Measurements from ENCODE around the gene CLEC2L.

Gene CLEC2L

DNA sequence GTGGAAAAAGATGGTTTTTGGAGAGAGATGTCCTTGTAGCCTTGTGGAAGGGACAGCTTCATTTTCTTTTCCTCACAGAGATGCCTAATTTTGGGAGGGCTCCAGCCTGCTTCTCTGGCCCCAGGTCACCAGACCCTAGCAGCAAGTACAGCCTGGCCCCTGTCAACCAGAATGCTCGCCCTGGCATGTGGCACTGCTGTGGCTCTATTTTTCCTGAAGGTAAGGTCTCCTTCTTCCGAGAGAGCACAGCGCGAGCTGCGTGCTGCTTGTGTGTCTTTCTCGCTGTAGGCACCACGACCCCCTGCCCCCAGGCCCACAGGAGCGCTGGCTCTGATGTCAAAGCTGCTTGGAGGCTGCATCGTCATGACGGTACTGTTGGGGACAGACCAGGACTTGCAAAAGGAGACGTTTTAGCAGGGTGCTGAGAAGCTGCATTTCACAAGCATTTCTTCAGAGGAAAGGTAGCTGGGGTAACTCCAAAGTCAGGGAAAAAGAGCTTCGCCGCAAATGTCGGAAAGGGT is 58.7 kb downstream of the CLEC2L start:
- no peaks in the 10 kb centered on the region for H3K9me3 ChIP-seq (ENCODE audit: control extremely low read depth in 1 of 5, control insufficient read depth in 4 of 5, insufficient read depth in 2 of 5, low read depth in 1 of 5, low read length in 4 of 5)
- CTCF ChIA-PET: interaction anchor here (1.0 kb wide), 1 partner anchor 13 kb away, joined by 3 read pairs; no protein-coding TSS in a partner anchor
- DNase-seq: no peak
- WGBS (ENCODE audit: insufficient coverage): 94% methylated on average over 14 of the region's 14 CpGs
- no peak overlapping the region for H3K27ac ChIP-seq (ENCODE audit: insufficient read depth in 1 of 2, low read depth in 1 of 2, low read length in 2 of 2, poor library complexity in 1 of 2, severe bottlenecking in 2 of 2)
- no peaks in the 10 kb centered on the region for H3K27me3 ChIP-seq (replicated peaks in 2 of 5; ENCODE audit: control insufficient read depth in 4 of 5, insufficient read depth in 5 of 5, low read length in 4 of 5)
- H3K36me3 ChIP-seq (ENCODE audit: control insufficient read depth in 4 of 4, insufficient read depth in 4 of 4, low read length in 3 of 4): peaks cover 11 to 74% (median 29%) of the 10 kb centered on the region in 4 experiments
- no peak overlapping the region for H3K4me3 ChIP-seq (ENCODE audit: control insufficient read depth in 1 of 7, extremely low read depth in 1 of 7, insufficient read depth in 4 of 7, low read depth in 2 of 7, low read length in 6 of 7)
- peaks cover 4 to 51% (median 11%) of the 10 kb centered on the region in 4 experiments for H3K4me1 ChIP-seq (ENCODE audit: control extremely low read depth in 1 of 4, control insufficient read depth in 4 of 4, insufficient read depth in 4 of 4, low read length in 3 of 4)
- POLR2A ChIA-PET: no interaction called here

DNA sequence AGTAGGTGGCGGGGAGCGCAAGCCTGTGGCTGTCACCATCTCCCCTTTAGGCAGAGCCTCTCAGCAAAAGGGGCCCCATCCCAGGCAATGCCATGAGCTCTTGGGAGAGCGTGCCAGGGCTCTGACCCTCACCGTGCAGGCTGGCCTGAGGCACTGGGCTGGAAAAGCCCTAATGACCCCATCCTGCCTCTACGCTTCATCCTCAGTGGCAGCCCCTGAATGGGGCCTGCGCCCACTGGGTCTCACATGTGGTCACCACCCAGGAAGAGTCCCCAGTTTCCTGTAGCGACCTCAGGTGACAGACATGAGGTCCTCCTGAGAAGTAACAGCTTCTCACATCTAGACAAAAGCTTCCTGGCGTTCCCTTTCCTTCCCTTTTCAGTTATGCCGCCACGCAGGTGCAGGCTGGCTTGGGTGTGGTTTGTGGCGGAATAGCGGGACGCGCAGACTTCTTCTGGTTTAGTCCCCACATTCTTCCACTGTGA is 59.2 kb downstream of the CLEC2L start:
- H3K27me3 ChIP-seq (replicated peaks in 2 of 5; ENCODE audit: control insufficient read depth in 4 of 5, insufficient read depth in 5 of 5, low read length in 4 of 5): no peaks in the 10 kb centered on the region
- DNase-seq: no peak
- no peaks in the 10 kb centered on the region for H3K9me3 ChIP-seq (ENCODE audit: control extremely low read depth in 1 of 5, control insufficient read depth in 4 of 5, insufficient read depth in 2 of 5, low read depth in 1 of 5, low read length in 4 of 5)
- H3K4me3 ChIP-seq (ENCODE audit: control insufficient read depth in 1 of 7, extremely low read depth in 1 of 7, insufficient read depth in 4 of 7, low read depth in 2 of 7, low read length in 6 of 7): no peak overlapping the region
- H3K36me3 ChIP-seq (ENCODE audit: control insufficient read depth in 4 of 4, insufficient read depth in 4 of 4, low read length in 3 of 4): peaks cover 11 to 72% (median 29%) of the 10 kb centered on the region in 4 experiments
- H3K4me1 ChIP-seq (ENCODE audit: control extremely low read depth in 1 of 4, control insufficient read depth in 4 of 4, insufficient read depth in 4 of 4, low read length in 3 of 4): peaks cover 4 to 55% (median 11%) of the 10 kb centered on the region in 4 experiments
- H3K27ac ChIP-seq (ENCODE audit: insufficient read depth in 1 of 2, low read depth in 1 of 2, low read length in 2 of 2, poor library complexity in 1 of 2, severe bottlenecking in 2 of 2): no peak overlapping the region
- WGBS (ENCODE audit: insufficient coverage): 81% methylated on average over 14 of the region's 14 CpGs
- CTCF ChIA-PET: interaction anchor here (1.0 kb wide), 1 partner anchor 14 kb away, joined by 3 read pairs; no protein-coding TSS in a partner anchor
- POLR2A ChIA-PET: no interaction called here

DNA sequence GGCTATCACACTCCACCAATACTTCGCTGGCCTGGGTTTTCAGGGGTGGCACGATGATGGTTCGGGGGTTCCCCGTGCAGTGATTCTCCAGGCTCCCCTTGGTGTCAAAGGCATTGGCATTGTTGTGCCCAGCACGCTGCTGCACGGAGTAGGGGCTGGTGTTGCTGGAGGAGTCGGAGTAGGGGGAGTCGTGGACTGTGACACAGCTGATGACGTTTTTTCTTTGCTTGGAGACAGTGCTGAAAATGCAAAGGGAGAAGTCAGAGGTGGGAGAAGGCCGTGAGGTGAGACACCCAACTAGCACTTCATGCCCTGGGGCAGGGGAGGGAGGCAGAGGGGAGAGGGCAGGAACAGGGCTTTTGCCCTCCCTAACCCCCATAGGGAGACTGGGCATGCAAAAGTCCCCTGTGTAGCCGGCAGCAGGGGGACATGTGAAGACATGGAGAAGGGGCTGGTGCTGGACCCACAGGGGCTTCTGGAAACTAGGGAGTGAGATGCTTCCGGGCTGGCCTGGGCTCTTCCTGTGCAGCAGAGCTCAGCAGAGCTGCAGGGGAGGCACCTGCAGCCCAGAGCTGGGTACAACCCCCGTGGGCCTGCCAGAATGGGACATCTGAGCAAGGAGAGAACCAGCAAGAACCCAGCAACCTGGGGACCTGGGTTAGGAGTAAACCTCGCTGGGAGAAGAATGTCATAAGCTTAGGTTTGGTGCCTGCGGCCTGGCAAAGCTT is 60.5 kb downstream of the CLEC2L start:
- CTCF ChIA-PET: interaction anchor here (1.5 to 1.6 kb wide), 2 partner anchors 10 to 18 kb away, joined by 5 read pairs; no protein-coding TSS in a partner anchor
- Histone ChIP-seq H3K4me1 (ENCODE audit: control extremely low read depth in 1 of 4, control insufficient read depth in 4 of 4, insufficient read depth in 4 of 4, low read length in 3 of 4) (peaks cover 4 to 65% (median 12%) of the 10 kb centered on the region in 4 experiments), H3K9me3 (ENCODE audit: control extremely low read depth in 1 of 5, control insufficient read depth in 4 of 5, insufficient read depth in 2 of 5, low read depth in 1 of 5, low read length in 4 of 5) (no peaks in the 10 kb centered on the region), H3K36me3 (ENCODE audit: control insufficient read depth in 4 of 4, insufficient read depth in 4 of 4, low read length in 3 of 4) (peaks cover 10 to 81% (median 29%) of the 10 kb centered on the region in 4 experiments), H3K27me3 (replicated peaks in 2 of 5; ENCODE audit: control insufficient read depth in 4 of 5, insufficient read depth in 5 of 5, low read length in 4 of 5) (no peaks in the 10 kb centered on the region), H3K4me3 (ENCODE audit: control insufficient read depth in 1 of 7, extremely low read depth in 1 of 7, insufficient read depth in 4 of 7, low read depth in 2 of 7, low read length in 6 of 7) (peak overlapping the region in 1 of 7 experiments; percentile 47), H3K27ac (ENCODE audit: insufficient read depth in 1 of 2, low read depth in 1 of 2, low read length in 2 of 2, poor library complexity in 1 of 2, severe bottlenecking in 2 of 2) (no peak overlapping the region)
- no peak for DNase-seq
- POLR2A ChIA-PET: no interaction called here
- 98% methylated on average over 13 of the region's 15 CpGs for WGBS (ENCODE audit: insufficient coverage)

DNA sequence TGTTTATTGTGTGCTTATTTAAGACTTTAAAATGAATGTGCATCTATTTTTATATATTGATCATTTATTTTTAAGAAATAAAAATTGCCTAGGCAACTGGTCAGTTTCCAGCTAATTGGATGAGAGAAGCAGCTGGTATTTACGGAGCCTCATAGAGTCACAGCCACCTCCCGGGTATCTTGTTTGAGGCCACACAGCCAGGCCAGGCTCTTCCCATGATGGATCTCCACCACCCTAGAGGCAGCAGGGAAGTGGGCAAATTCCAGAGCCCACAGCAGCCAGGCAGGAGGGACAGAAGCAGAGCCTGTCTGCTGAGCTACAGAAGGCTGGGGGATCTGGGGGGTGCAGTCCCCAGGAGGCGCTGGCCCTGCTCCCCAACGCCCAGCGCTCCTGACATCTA is 61.6 kb downstream of the CLEC2L start:
- CTCF ChIA-PET: interaction anchor here (1.2 to 1.6 kb wide), 2 partner anchors 9 to 17 kb away, joined by 4 to 5 read pairs; no protein-coding TSS in a partner anchor
- Histone ChIP-seq H3K27me3 (replicated peaks in 2 of 5; ENCODE audit: control insufficient read depth in 4 of 5, insufficient read depth in 5 of 5, low read length in 4 of 5) (no peaks in the 10 kb centered on the region), H3K9me3 (ENCODE audit: control extremely low read depth in 1 of 5, control insufficient read depth in 4 of 5, insufficient read depth in 2 of 5, low read depth in 1 of 5, low read length in 4 of 5) (no peaks in the 10 kb centered on the region), H3K4me1 (ENCODE audit: control extremely low read depth in 1 of 4, control insufficient read depth in 4 of 4, insufficient read depth in 4 of 4, low read length in 3 of 4) (peaks cover 4 to 68% (median 12%) of the 10 kb centered on the region in 4 experiments), H3K36me3 (ENCODE audit: control insufficient read depth in 4 of 4, insufficient read depth in 4 of 4, low read length in 3 of 4) (peaks cover 8 to 74% (median 26%) of the 10 kb centered on the region in 4 experiments), H3K4me3 (ENCODE audit: control insufficient read depth in 1 of 7, extremely low read depth in 1 of 7, insufficient read depth in 4 of 7, low read depth in 2 of 7, low read length in 6 of 7) (peak overlapping the region in 1 of 7 experiments; percentile 31), H3K27ac (ENCODE audit: insufficient read depth in 1 of 2, low read depth in 1 of 2, low read length in 2 of 2, poor library complexity in 1 of 2, severe bottlenecking in 2 of 2) (no peak overlapping the region)
- WGBS (ENCODE audit: insufficient coverage): 80% methylated on average over 5 of the region's 5 CpGs
- no peak for DNase-seq
- POLR2A ChIA-PET: no interaction called here

DNA sequence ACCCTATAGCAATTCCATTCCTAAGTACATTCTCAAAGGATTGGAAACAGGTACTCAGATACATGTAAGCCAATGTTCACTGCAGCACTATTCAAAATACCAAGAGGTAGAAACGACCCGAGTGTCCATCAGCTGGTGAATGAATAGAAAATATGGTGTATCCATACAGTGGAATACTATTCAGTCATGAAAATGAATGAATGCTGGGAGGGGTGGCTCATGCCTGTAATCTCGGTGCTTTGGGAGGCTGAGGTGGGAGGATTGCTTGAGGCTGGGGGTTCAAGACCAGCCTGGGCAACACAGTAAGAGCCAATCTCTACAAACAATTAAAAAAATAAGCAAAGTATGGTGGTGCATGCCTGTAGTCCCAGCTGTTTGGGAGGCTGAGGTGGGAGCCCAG is 62.8 kb downstream of the CLEC2L start:
- Histone ChIP-seq H3K4me1 (ENCODE audit: control extremely low read depth in 1 of 4, control insufficient read depth in 4 of 4, insufficient read depth in 4 of 4, low read length in 3 of 4) (peaks cover 4 to 62% (median 12%) of the 10 kb centered on the region in 4 experiments), H3K36me3 (ENCODE audit: control insufficient read depth in 4 of 4, insufficient read depth in 4 of 4, low read length in 3 of 4) (peaks cover 8 to 70% (median 19%) of the 10 kb centered on the region in 4 experiments), H3K27me3 (replicated peaks in 2 of 5; ENCODE audit: control insufficient read depth in 4 of 5, insufficient read depth in 5 of 5, low read length in 4 of 5) (no peaks in the 10 kb centered on the region), H3K9me3 (ENCODE audit: control extremely low read depth in 1 of 5, control insufficient read depth in 4 of 5, insufficient read depth in 2 of 5, low read depth in 1 of 5, low read length in 4 of 5) (no peaks in the 10 kb centered on the region), H3K4me3 (ENCODE audit: control insufficient read depth in 1 of 7, extremely low read depth in 1 of 7, insufficient read depth in 4 of 7, low read depth in 2 of 7, low read length in 6 of 7) (no peak overlapping the region), H3K27ac (ENCODE audit: insufficient read depth in 1 of 2, low read depth in 1 of 2, low read length in 2 of 2, poor library complexity in 1 of 2, severe bottlenecking in 2 of 2) (no peak overlapping the region)
- 96% methylated on average over 3 of the region's 3 CpGs for WGBS (ENCODE audit: insufficient coverage)
- POLR2A ChIA-PET: no interaction called here
- CTCF ChIA-PET: interaction anchor here (1.2 kb wide), 1 partner anchor 16 kb away, joined by 4 read pairs; no protein-coding TSS in a partner anchor
- no peak for DNase-seq

DNA sequence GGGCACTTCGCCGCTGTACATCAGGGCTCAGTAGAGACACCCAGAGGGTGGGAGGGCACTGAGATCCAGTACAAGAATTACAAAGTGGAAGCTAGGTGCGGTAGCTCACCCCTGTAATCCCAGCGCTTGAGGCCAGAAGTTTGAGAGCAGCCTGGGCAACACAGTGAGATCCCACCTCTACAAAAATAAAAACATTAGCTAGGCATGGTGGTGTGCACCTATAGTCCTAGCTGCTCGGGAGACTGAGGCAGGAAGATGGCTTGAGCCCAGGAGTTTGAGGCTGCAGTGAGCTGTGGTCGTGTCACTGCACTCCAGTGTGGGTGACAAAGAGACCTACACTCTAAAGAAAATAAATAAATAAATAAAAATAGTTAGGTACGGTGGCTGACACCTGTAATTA is 64.0 kb downstream of the CLEC2L start:
- 100% methylated on average over 3 of the region's 7 CpGs for WGBS (ENCODE audit: insufficient coverage)
- POLR2A ChIA-PET: no interaction called here
- Histone ChIP-seq H3K4me3 (ENCODE audit: control insufficient read depth in 1 of 7, extremely low read depth in 1 of 7, insufficient read depth in 4 of 7, low read depth in 2 of 7, low read length in 6 of 7) (no peak overlapping the region), H3K27ac (ENCODE audit: insufficient read depth in 1 of 2, low read depth in 1 of 2, low read length in 2 of 2, poor library complexity in 1 of 2, severe bottlenecking in 2 of 2) (no peak overlapping the region), H3K36me3 (ENCODE audit: control insufficient read depth in 4 of 4, insufficient read depth in 4 of 4, low read length in 3 of 4) (peaks cover 9 to 64% (median 21%) of the 10 kb centered on the region in 4 experiments), H3K4me1 (ENCODE audit: control extremely low read depth in 1 of 4, control insufficient read depth in 4 of 4, insufficient read depth in 4 of 4, low read length in 3 of 4) (peaks cover 4 to 50% (median 11%) of the 10 kb centered on the region in 4 experiments), H3K9me3 (ENCODE audit: control extremely low read depth in 1 of 5, control insufficient read depth in 4 of 5, insufficient read depth in 2 of 5, low read depth in 1 of 5, low read length in 4 of 5) (no peaks in the 10 kb centered on the region), H3K27me3 (replicated peaks in 2 of 5; ENCODE audit: control insufficient read depth in 4 of 5, insufficient read depth in 5 of 5, low read length in 4 of 5) (no peaks in the 10 kb centered on the region)
- DNase-seq: no peak
- CTCF ChIA-PET: interaction anchor here (5.1 kb wide), 1 partner anchor 14 kb away, joined by 24 read pairs; no protein-coding TSS in a partner anchor

DNA sequence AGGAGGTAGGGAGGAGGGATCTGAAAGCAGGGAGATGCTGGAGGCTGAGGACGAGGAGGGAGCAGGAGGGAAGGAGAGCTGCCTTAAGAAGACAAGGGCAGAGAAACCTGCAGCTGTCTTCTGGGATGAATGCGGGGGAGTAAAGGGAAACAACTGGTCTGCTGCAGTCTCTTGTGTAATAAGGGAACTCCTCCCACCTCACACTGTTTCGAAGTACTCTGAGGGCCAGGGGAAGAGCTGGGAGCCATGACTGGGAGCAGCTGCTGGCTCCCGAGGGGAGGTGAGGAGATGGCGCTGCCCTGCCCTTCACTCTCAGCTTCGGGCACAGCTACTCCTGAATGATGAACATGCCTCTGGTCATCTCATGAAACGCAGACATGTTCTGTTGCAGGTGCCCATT is 65.1 kb downstream of the CLEC2L start:
- H3K27ac ChIP-seq (ENCODE audit: insufficient read depth in 1 of 2, low read depth in 1 of 2, low read length in 2 of 2, poor library complexity in 1 of 2, severe bottlenecking in 2 of 2): no peak overlapping the region
- H3K9me3 ChIP-seq (ENCODE audit: control extremely low read depth in 1 of 5, control insufficient read depth in 4 of 5, insufficient read depth in 2 of 5, low read depth in 1 of 5, low read length in 4 of 5): no peaks in the 10 kb centered on the region
- POLR2A ChIA-PET: no interaction called here
- H3K4me3 ChIP-seq (ENCODE audit: control insufficient read depth in 1 of 7, extremely low read depth in 1 of 7, insufficient read depth in 4 of 7, low read depth in 2 of 7, low read length in 6 of 7): no peak overlapping the region
- H3K4me1 ChIP-seq (ENCODE audit: control extremely low read depth in 1 of 4, control insufficient read depth in 4 of 4, insufficient read depth in 4 of 4, low read length in 3 of 4): peaks cover 0 to 39% (median 4%) of the 10 kb centered on the region in 4 experiments
- no peaks in the 10 kb centered on the region for H3K27me3 ChIP-seq (replicated peaks in 2 of 5; ENCODE audit: control insufficient read depth in 4 of 5, insufficient read depth in 5 of 5, low read length in 4 of 5)
- 95% methylated on average over 5 of the region's 7 CpGs for WGBS (ENCODE audit: insufficient coverage)
- peaks cover 3 to 63% (median 22%) of the 10 kb centered on the region in 4 experiments for H3K36me3 ChIP-seq (ENCODE audit: control insufficient read depth in 4 of 4, insufficient read depth in 4 of 4, low read length in 3 of 4)
- DNase-seq: peak in 2 of 3 donors; percentile 21 to 33
- CTCF ChIA-PET: interaction anchor here (0.6 to 5.1 kb wide), 5 partner anchors 9 to 417 kb away, joined by 3 to 24 read pairs (median 4); no protein-coding TSS in a partner anchor

Measured in common myeloid progenitor, CD34-positive (primary cell).